NB4 (cell line): ENCODE measurements around the gene LPAR2.
"Not testable (repeated sequence)": the region's sequence is repeated elsewhere in the genome, so short reads cannot be mapped to it uniquely, and the experiment has no call there.

Experiments
- DNase-seq: peaks from one replicate; pipeline ENCODE4 v3.0.0; 2010; ENCODE audit warnings: low read depth
- H3K4me3 ChIP-seq: one replicate; pipeline ENCODE4 v1.5.1; 2011; ENCODE audit warnings: mild to moderate bottlenecking, low read depth, low read length, moderate library complexity
- CTCF ChIP-seq: IDR thresholded peaks from one replicate; pipeline ENCODE4 v1.5.1; 2012; ENCODE audit warnings: low read depth, low read length
- MAX ChIP-seq: IDR thresholded peaks from 2 replicates; pipeline ENCODE4 v1.6.1; 2011; ENCODE audit warnings: low read depth, low read length
- MYC ChIP-seq: IDR thresholded peaks from 2 replicates; pipeline ENCODE4 v1.6.1; 2011; ENCODE audit warnings: low read depth, low read length
- POLR2A ChIP-seq: IDR thresholded peaks from 2 replicates; pipeline ENCODE4 v1.6.1; 2011; ENCODE audit warnings: mild to moderate bottlenecking; ENCODE audit not compliant: insufficient read length; ENCODE audit errors: extremely low read depth

LPAR2 gene

GRCh38 chr19:19610376-19611202, 17.4 kb downstream of the LPAR2 start:
- H3K4me3 ChIP-seq: no peak overlapping the region
- no peak for DNase-seq
- TF ChIP-seq CTCF: no peak
- TF ChIP-seq MAX: no peak
- TF ChIP-seq MYC: no peak
- TF ChIP-seq POLR2A: no peak

GRCh38 chr19:19606686-19607085, 21.3 kb downstream of the LPAR2 start:
- not testable (repeated sequence) for DNase-seq, H3K4me3 ChIP-seq

GRCh38 chr19:19606021-19606420, 22.0 kb downstream of the LPAR2 start:
- peak; percentile 40 for DNase-seq
- no peak overlapping the region for H3K4me3 ChIP-seq
- TF ChIP-seq MYC: no peak
- no peak for TF ChIP-seq CTCF
- TF ChIP-seq MAX: no peak
- TF ChIP-seq POLR2A: no peak

- no peak overlapping the region for H3K4me3 ChIP-seq
- DNase-seq: no peak
- no peak for TF ChIP-seq MAX
- TF ChIP-seq POLR2A: no peak
- no peak for TF ChIP-seq CTCF
- no peak for TF ChIP-seq MYC
Measured at GRCh38 chr19:19602713-19603324, 25.2 kb downstream of the LPAR2 start.

GRCh38 chr19:19602136-19602712, 25.8 kb downstream of the LPAR2 start:
- no peak overlapping the region for H3K4me3 ChIP-seq
- TF ChIP-seq POLR2A (no peak), MYC (no peak), CTCF (no peak), MAX (no peak)
- DNase-seq: no peak

- no peak for DNase-seq
- TF ChIP-seq MYC (no peak), MAX (no peak), POLR2A (no peak), CTCF (no peak)
- no peak overlapping the region for H3K4me3 ChIP-seq
Measured at GRCh38 chr19:19600793-19601330, 27.2 kb downstream of the LPAR2 start.

- H3K4me3 ChIP-seq, DNase-seq: not testable (repeated sequence)
Measured at GRCh38 chr19:19598728-19599451, 29.1 kb downstream of the LPAR2 start.
